ENCODE measurements around the gene TPRG1L.

TPRG1L gene

GRCh38 chr1:3652548-3653285 is 27.9 kb downstream of the TPRG1L start:
- Histone ChIP-seq H3K4me1 (ENCODE audit: insufficient read depth, low read length) (peaks cover 16% of the 10 kb centered on the region), H3K36me3 (ENCODE audit: insufficient read depth, low read length) (no peaks in the 10 kb centered on the region), H3K9ac (ENCODE audit: low read length) (no peak overlapping the region), H3K27ac (ENCODE audit: low read depth, low read length) (no peak overlapping the region), H3K9me3 (ENCODE audit: low read length) (no peaks in the 10 kb centered on the region), H3K4me3 (ENCODE audit: low read depth in 1 of 2, low read length in 2 of 2) (no peak overlapping the region), H3K27me3 (ENCODE audit: control insufficient read depth in 1 of 2, insufficient read depth in 2 of 2, low read length in 2 of 2) (peaks cover 26 to 51% of the 10 kb centered on the region in 2 donors)

- Histone ChIP-seq H3K4me3 (ENCODE audit: low read depth in 1 of 2, low read length in 2 of 2) (no peak overlapping the region), H3K9ac (ENCODE audit: low read length) (no peak overlapping the region), H3K27me3 (ENCODE audit: control insufficient read depth in 1 of 2, insufficient read depth in 2 of 2, low read length in 2 of 2) (peaks cover 26 to 56% of the 10 kb centered on the region in 2 donors), H3K36me3 (ENCODE audit: insufficient read depth, low read length) (no peaks in the 10 kb centered on the region), H3K4me1 (ENCODE audit: insufficient read depth, low read length) (peaks cover 16% of the 10 kb centered on the region), H3K27ac (ENCODE audit: low read depth, low read length) (no peak overlapping the region), H3K9me3 (ENCODE audit: low read length) (no peaks in the 10 kb centered on the region)
These were observed 28.4 kb downstream of the TPRG1L start for GRCh38 chr1:3653286-3653618.

- H3K27me3 ChIP-seq (ENCODE audit: control insufficient read depth in 1 of 2, insufficient read depth in 2 of 2, low read length in 2 of 2): peaks cover 26 to 57% of the 10 kb centered on the region in 2 donors
- peaks cover 9% of the 10 kb centered on the region for H3K4me1 ChIP-seq (ENCODE audit: insufficient read depth, low read length)
- H3K36me3 ChIP-seq (ENCODE audit: insufficient read depth, low read length): no peaks in the 10 kb centered on the region
- no peak overlapping the region for H3K27ac ChIP-seq (ENCODE audit: low read depth, low read length)
- H3K9me3 ChIP-seq (ENCODE audit: low read length): no peaks in the 10 kb centered on the region
- H3K9ac ChIP-seq (ENCODE audit: low read length): no peak overlapping the region
- no peak overlapping the region for H3K4me3 ChIP-seq (ENCODE audit: low read depth in 1 of 2, low read length in 2 of 2)
These were observed 29.9 kb downstream of the TPRG1L start for GRCh38 chr1:3654549-3655281.

GRCh38 chr1:3656450-3657095 is 31.8 kb downstream of the TPRG1L start:
- Histone ChIP-seq H3K4me1 (ENCODE audit: insufficient read depth, low read length) (no peaks in the 10 kb centered on the region), H3K9ac (ENCODE audit: low read length) (no peak overlapping the region), H3K27me3 (ENCODE audit: control insufficient read depth in 1 of 2, insufficient read depth in 2 of 2, low read length in 2 of 2) (peaks cover 14 to 45% of the 10 kb centered on the region in 2 donors), H3K4me3 (ENCODE audit: low read depth in 1 of 2, low read length in 2 of 2) (no peak overlapping the region), H3K27ac (ENCODE audit: low read depth, low read length) (no peak overlapping the region), H3K36me3 (ENCODE audit: insufficient read depth, low read length) (no peaks in the 10 kb centered on the region), H3K9me3 (ENCODE audit: low read length) (no peaks in the 10 kb centered on the region)

DNA sequence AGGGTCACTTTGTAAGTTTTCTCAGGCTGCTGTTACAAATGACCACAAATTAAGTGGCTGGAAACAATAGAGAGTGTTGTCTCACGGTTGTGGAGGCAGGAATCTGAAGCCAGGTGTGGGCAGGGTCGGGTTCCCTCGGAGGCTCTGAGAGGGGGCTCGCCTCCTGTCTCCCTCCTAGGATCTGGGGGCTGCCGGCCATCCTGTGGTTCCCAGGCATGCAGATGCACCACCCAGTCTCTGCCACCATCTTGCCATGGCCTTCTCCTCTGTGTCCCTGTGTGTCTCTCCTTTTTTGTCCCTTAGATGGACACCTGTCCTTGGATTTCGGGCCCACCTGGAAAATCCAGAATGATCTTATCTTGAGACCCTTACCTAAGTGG is 32.3 kb downstream of the TPRG1L start:
- Histone ChIP-seq H3K4me1 (ENCODE audit: insufficient read depth, low read length) (no peaks in the 10 kb centered on the region), H3K9me3 (ENCODE audit: low read length) (no peaks in the 10 kb centered on the region), H3K36me3 (ENCODE audit: insufficient read depth, low read length) (no peaks in the 10 kb centered on the region), H3K4me3 (ENCODE audit: low read depth in 1 of 2, low read length in 2 of 2) (no peak overlapping the region), H3K9ac (ENCODE audit: low read length) (no peak overlapping the region), H3K27me3 (ENCODE audit: control insufficient read depth in 1 of 2, insufficient read depth in 2 of 2, low read length in 2 of 2) (peaks cover 13 to 40% of the 10 kb centered on the region in 2 donors), H3K27ac (ENCODE audit: low read depth, low read length) (no peak overlapping the region)

DNA sequence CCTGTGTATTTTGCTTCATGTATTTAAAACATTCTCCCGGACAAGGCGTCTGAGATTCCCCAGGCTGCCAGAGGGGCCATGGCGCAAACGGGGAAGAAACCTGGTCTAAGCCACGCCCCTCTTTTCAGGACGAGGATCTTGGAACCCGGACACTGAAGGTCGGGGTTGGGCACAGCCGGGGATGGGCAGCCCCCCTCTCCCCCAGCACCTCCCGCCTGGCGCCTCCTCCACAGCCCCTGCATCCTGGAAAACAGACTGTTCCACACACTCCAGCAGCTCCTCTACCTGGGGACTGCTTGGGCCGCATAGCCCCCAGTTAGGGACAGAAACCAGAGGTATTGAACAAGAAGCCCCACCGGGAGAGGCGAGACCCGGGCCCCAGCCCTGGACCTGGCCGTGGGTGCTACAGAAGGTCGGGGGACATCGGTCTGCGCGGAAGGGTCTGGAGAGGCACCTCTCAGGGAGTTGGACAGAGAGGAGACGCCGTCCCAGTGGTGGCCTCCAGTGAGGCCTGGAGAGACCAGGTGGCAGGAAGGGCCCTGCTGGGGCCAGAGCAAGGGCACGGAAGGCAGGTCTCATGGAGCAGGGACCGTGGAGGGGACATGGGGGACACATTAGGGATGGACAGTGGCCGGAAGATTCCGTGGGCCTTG is 32.9 kb downstream of the TPRG1L start:
- peaks cover 12 to 36% of the 10 kb centered on the region in 2 donors for H3K27me3 ChIP-seq (ENCODE audit: control insufficient read depth in 1 of 2, insufficient read depth in 2 of 2, low read length in 2 of 2)
- no peaks in the 10 kb centered on the region for H3K9me3 ChIP-seq (ENCODE audit: low read length)

GRCh38 chr1:3658231-3658615 is 33.4 kb downstream of the TPRG1L start:
- Histone ChIP-seq H3K36me3 (ENCODE audit: insufficient read depth, low read length) (no peaks in the 10 kb centered on the region), H3K27me3 (ENCODE audit: control insufficient read depth in 1 of 2, insufficient read depth in 2 of 2, low read length in 2 of 2) (peaks cover 7 to 31% of the 10 kb centered on the region in 2 donors), H3K4me1 (ENCODE audit: insufficient read depth, low read length) (no peaks in the 10 kb centered on the region), H3K27ac (ENCODE audit: low read depth, low read length) (no peak overlapping the region), H3K9me3 (ENCODE audit: low read length) (no peaks in the 10 kb centered on the region), H3K9ac (ENCODE audit: low read length) (no peak overlapping the region), H3K4me3 (ENCODE audit: low read depth in 1 of 2, low read length in 2 of 2) (no peak overlapping the region)

More for the DNA sequence above, 32.9 kb downstream of the TPRG1L start:
- Histone ChIP-seq H3K27ac (ENCODE audit: low read depth, low read length) (no peak overlapping the region), H3K4me1 (ENCODE audit: insufficient read depth, low read length) (no peaks in the 10 kb centered on the region), H3K9ac (ENCODE audit: low read length) (no peak overlapping the region), H3K36me3 (ENCODE audit: insufficient read depth, low read length) (no peaks in the 10 kb centered on the region), H3K4me3 (ENCODE audit: low read depth in 1 of 2, low read length in 2 of 2) (no peak overlapping the region)

GRCh38 chr1:3659093-3659492 is 34.3 kb downstream of the TPRG1L start:
- Histone ChIP-seq H3K36me3 (ENCODE audit: insufficient read depth, low read length) (no peaks in the 10 kb centered on the region), H3K4me1 (ENCODE audit: insufficient read depth, low read length) (no peaks in the 10 kb centered on the region), H3K9ac (ENCODE audit: low read length) (no peak overlapping the region), H3K27me3 (ENCODE audit: control insufficient read depth in 1 of 2, insufficient read depth in 2 of 2, low read length in 2 of 2) (peaks cover 0 to 25% of the 10 kb centered on the region in 2 donors), H3K4me3 (ENCODE audit: low read depth in 1 of 2, low read length in 2 of 2) (no peak overlapping the region), H3K9me3 (ENCODE audit: low read length) (no peaks in the 10 kb centered on the region), H3K27ac (ENCODE audit: low read depth, low read length) (no peak overlapping the region)

DNA sequence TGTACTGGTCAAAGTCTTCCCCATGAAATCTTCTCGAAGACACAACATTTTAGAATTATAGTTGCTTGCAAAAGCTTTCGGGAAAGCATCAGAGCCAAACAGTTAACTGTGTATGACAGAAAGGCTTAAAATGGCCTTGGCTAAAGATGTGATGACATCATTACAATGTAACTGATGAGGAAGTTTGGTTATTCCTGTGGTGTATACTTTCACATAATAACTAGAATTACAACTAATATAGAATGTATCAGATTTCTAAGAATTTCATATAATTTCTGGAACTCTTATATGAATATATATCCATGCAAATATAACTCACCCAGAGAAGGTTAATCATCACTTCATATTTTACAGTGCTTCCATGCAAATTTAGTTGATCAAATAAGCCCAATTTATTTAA is 35.9 kb downstream of the TPRG1L start:
- no peaks in the 10 kb centered on the region for H3K4me1 ChIP-seq (ENCODE audit: insufficient read depth, low read length)
- peaks cover 0 to 24% of the 10 kb centered on the region in 2 donors for H3K27me3 ChIP-seq (ENCODE audit: control insufficient read depth in 1 of 2, insufficient read depth in 2 of 2, low read length in 2 of 2)
- no peaks in the 10 kb centered on the region for H3K9me3 ChIP-seq (ENCODE audit: low read length)
- H3K9ac ChIP-seq (ENCODE audit: low read length): no peak overlapping the region
- H3K27ac ChIP-seq (ENCODE audit: low read depth, low read length): no peak overlapping the region
- no peak overlapping the region for H3K4me3 ChIP-seq (ENCODE audit: low read depth in 1 of 2, low read length in 2 of 2)
- H3K36me3 ChIP-seq (ENCODE audit: insufficient read depth, low read length): no peaks in the 10 kb centered on the region

- no peak overlapping the region for H3K4me3 ChIP-seq (ENCODE audit: low read depth in 1 of 2, low read length in 2 of 2)
- H3K4me1 ChIP-seq (ENCODE audit: insufficient read depth, low read length): no peaks in the 10 kb centered on the region
- H3K27ac ChIP-seq (ENCODE audit: low read depth, low read length): no peak overlapping the region
- no peak overlapping the region for H3K9ac ChIP-seq (ENCODE audit: low read length)
- no peaks in the 10 kb centered on the region for H3K36me3 ChIP-seq (ENCODE audit: insufficient read depth, low read length)
- H3K27me3 ChIP-seq (ENCODE audit: control insufficient read depth in 1 of 2, insufficient read depth in 2 of 2, low read length in 2 of 2): peaks cover 0 to 25% of the 10 kb centered on the region in 2 donors
- no peaks in the 10 kb centered on the region for H3K9me3 ChIP-seq (ENCODE audit: low read length)
These were observed 36.8 kb downstream of the TPRG1L start for GRCh38 chr1:3661631-3662030.

DNA sequence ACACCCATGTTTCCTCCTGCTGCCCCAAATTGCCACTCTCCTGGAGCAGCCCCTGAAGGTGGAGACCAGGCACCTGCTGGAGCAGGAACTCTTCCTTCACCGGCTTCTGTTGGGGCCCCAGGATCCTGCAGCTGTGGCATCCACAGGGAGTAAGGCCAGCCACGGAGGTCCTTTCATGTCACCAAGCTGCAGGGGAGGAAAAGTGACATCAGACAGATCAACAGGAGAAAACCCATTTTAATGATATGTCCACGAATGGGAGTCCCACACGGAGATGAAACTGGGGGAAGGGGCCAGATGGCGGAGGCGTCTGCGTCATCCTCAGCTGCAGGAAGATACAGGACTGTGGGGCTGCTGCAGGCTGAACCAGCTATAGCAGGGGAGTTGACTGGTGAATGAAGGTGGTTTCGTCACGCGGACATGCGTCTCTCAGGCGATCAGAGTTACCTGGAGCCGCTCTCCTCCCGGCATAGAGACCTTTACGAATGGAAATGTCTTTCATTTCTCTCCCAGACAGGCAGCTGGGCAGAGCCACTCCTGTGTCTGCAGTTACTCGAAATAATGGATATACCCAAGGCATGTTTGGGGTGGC is 37.4 kb downstream of the TPRG1L start:
- no peaks in the 10 kb centered on the region for H3K9me3 ChIP-seq (ENCODE audit: low read length)
- H3K27ac ChIP-seq (ENCODE audit: low read depth, low read length): no peak overlapping the region
- H3K9ac ChIP-seq (ENCODE audit: low read length): no peak overlapping the region
- no peaks in the 10 kb centered on the region for H3K4me1 ChIP-seq (ENCODE audit: insufficient read depth, low read length)
- peaks cover 0 to 27% of the 10 kb centered on the region in 2 donors for H3K27me3 ChIP-seq (ENCODE audit: control insufficient read depth in 1 of 2, insufficient read depth in 2 of 2, low read length in 2 of 2)
- H3K4me3 ChIP-seq (ENCODE audit: low read depth in 1 of 2, low read length in 2 of 2): no peak overlapping the region
- H3K36me3 ChIP-seq (ENCODE audit: insufficient read depth, low read length): no peaks in the 10 kb centered on the region
